B cell (primary cell): Measurements from ENCODE around the gene TCF7L2. TPM values are rescaled to one million over a fixed set of nuclear protein-coding genes. Genes with fewer than 3 reads are reported as not detected.

Experiments used
- ATAC-seq: fragments of 200-7000 bp; cut with Tn5 transposase; one replicate; pipeline ENCODE4 v1.10.0; 2021; ENCODE audit warnings: low read depth, mild to moderate bottlenecking, moderate number of reproducible peaks, moderate library complexity
- CTCF ChIA-PET: fragments of 350-600 bp; sonication (Branson Sonifier 250); formaldehyde crosslinking; loops from one replicate; lab custom pipeline; 2021; ENCODE audit warnings: antibody characterized with exemption, inconsistent platforms; lab: Charles Lee
- POLR2A ChIA-PET: fragments of 350-600 bp; sonication (Branson Sonifier 250); formaldehyde crosslinking; loops from one replicate; lab custom pipeline; 2021; ENCODE audit warnings: antibody characterized with exemption; lab: Charles Lee
- DNase-seq: peaks from one replicate; pipeline ENCODE4 v3.0.0; 2013
- H2AFZ ChIP-seq: 2 replicates; pipeline ENCODE4 v1.6.1; 2012; ENCODE audit warnings: mild to moderate bottlenecking, low read depth, low read length; ENCODE audit not compliant: insufficient read depth, poor library complexity, severe bottlenecking
- H3K27ac ChIP-seq, 2 donors: 1 replicate in 1 of 2; 2 replicates in 1 of 2; pipeline ENCODE4 v1.5.1; 2012 to 2013; ENCODE audit warnings: low read length in 2 of 2, mild to moderate bottlenecking in 2 of 2, moderate library complexity in 1 of 2
- H3K27me3 ChIP-seq, 4 experiments: fragments of 200-600 bp in 1 of 4; sonication (generic) in 1 of 4; replicated peaks in 1 of 4; 1 replicate in 2 of 4; 2 replicates in 2 of 4; pipeline versions ENCODE4 v1.6.1 to v1.7.0; 2013 to 2016; ENCODE audit warnings: low read length in 3 of 4, mild to moderate bottlenecking in 2 of 4, mixed read lengths in 1 of 4, moderate library complexity in 1 of 4; ENCODE audit not compliant: insufficient read depth in 4 of 4, control insufficient read depth in 3 of 4; ENCODE audit errors: control extremely low read depth in 1 of 4
- H3K36me3 ChIP-seq, 2 experiments: replicated peaks in 1 of 2; 1 replicate in 1 of 2; 2 replicates in 1 of 2; pipeline versions ENCODE4 v1.6.1 to v1.7.1; 2013; ENCODE audit warnings: low read length in 1 of 2; ENCODE audit not compliant: insufficient read depth in 2 of 2, control insufficient read depth in 1 of 2; ENCODE audit errors: control extremely low read depth in 1 of 2, extremely low read depth in 1 of 2
- H3K4me1 ChIP-seq, 2 donors: fragments of 200-600 bp in 1 of 2; sonication (generic) in 1 of 2; 1 replicate in 1 of 2; 2 replicates in 1 of 2; pipeline versions ENCODE4 v1.5.1 to v1.6.1; 2013 to 2017; ENCODE audit warnings: low read length in 2 of 2; ENCODE audit not compliant: control insufficient read depth in 2 of 2, insufficient read depth in 2 of 2
- H3K4me2 ChIP-seq: replicated peaks from 2 replicates; pipeline ENCODE3; 2012; ENCODE audit warnings: mild to moderate bottlenecking, low read depth, low read length; ENCODE audit not compliant: poor library complexity, severe bottlenecking
- H3K4me3 ChIP-seq, 5 experiments: fragments of 200-600 bp in 1 of 5; sonication (generic) in 1 of 5; 1 replicate in 3 of 5; 2 replicates in 2 of 5; pipeline versions ENCODE4 v1.5.1 to v1.7.0; 2011 to 2016; ENCODE audit warnings: low read length in 4 of 5, mild to moderate bottlenecking in 4 of 5, low read depth in 2 of 5, control low read depth in 1 of 5, moderate library complexity in 1 of 5; ENCODE audit not compliant: insufficient read depth in 1 of 5; ENCODE audit errors: control extremely low read depth in 1 of 5, extremely low read depth in 1 of 5
- H3K79me2 ChIP-seq: fragments of 200-600 bp; sonication (generic); one replicate; pipeline ENCODE4 v1.6.0; 2016; ENCODE audit warnings: low read length; ENCODE audit not compliant: control insufficient read depth, insufficient read depth
- H3K9ac ChIP-seq: fragments of 200-600 bp; sonication (generic); 2 replicates; pipeline ENCODE4 v1.6.1; 2017; ENCODE audit warnings: mild to moderate bottlenecking, low read length, moderate library complexity
- H3K9me3 ChIP-seq, 3 donors: one replicate each; pipeline versions ENCODE4 v1.6.1 to v1.7.1; 2013; ENCODE audit warnings: low read length in 2 of 3; ENCODE audit not compliant: control insufficient read depth in 2 of 3, insufficient read depth in 1 of 3; ENCODE audit errors: control extremely low read depth in 1 of 3
- H4K20me1 ChIP-seq: 2 replicates; pipeline ENCODE4 v1.6.0; 2012; ENCODE audit warnings: mild to moderate bottlenecking, low read length; ENCODE audit not compliant: insufficient read depth, control insufficient read depth, poor library complexity, severe bottlenecking
- H3K27ac Mint-ChIP-seq: one replicate; pipeline ENCODE4 v1.8.0; 2021; ENCODE audit warnings: mixed read lengths
- H3K27me3 Mint-ChIP-seq: one replicate; pipeline ENCODE4 v1.8.0; 2021; ENCODE audit warnings: mixed read lengths
- H3K4me1 Mint-ChIP-seq: one replicate; pipeline ENCODE4 v1.8.0; 2021; ENCODE audit warnings: mixed read lengths
- H3K4me3 Mint-ChIP-seq: one replicate; pipeline ENCODE4 v1.8.0; 2021; ENCODE audit warnings: mixed read lengths
- H3K9me3 Mint-ChIP-seq: one replicate; pipeline ENCODE4 v1.8.0; 2022; ENCODE audit warnings: mixed read lengths; ENCODE audit not compliant: insufficient read depth
- EZH2 ChIP-seq: IDR thresholded peaks from 2 replicates; pipeline ENCODE4 v1.6.1; 2012; ENCODE audit warnings: borderline replicate concordance, low read depth, mild to moderate bottlenecking, moderate library complexity, low read length; ENCODE audit not compliant: insufficient read depth, poor library complexity, severe bottlenecking
- WGBS: methylation state at CpG from one replicate; pipeline ENCODE4 v1.1.5; 2013; ENCODE audit warnings: missing lambda C conversion rate; ENCODE audit not compliant: insufficient coverage; 5-methylcytosine and 5-hydroxymethylcytosine counted together
- intact Hi-C: fragments of 100-400 bp; cut with micrococcal nuclease; formaldehyde crosslinking; loops from one replicate; pipeline ENCODE4 v1.10.0; 2022
- polyA plus RNA-seq: library from polyadenylated mRNA; depleted of rRNA; stranded (reverse); fragments of >200 nt; gene quantifications from 2 replicates; pipeline ENCODE4 v1.2.3, GENCODE V29; 2012
- total RNA-seq, 2 donors: library from RNA; stranded (reverse); fragments of 120-200 nt in 1 of 2; gene quantifications; 1 replicate in 1 of 2; 2 replicates in 1 of 2; pipeline versions ENCODE4 v1.2.3 to v1.2.4, GENCODE V29; 2013 to 2022
- TF ChIP-seq, protein P1 (sequence below): fragments of 200-600 bp; IDR thresholded peaks from one replicate; pipeline ENCODE4 v1.8.0; 2022; ENCODE audit warnings: antibody characterized with exemption, mild to moderate bottlenecking

Gene TCF7L2
- total and polyA plus RNA-seq, 2 donors (not counting 1 experiment from before 2014, with no cell fraction given), result 0.48 to 1.1 TPM

DNA sequence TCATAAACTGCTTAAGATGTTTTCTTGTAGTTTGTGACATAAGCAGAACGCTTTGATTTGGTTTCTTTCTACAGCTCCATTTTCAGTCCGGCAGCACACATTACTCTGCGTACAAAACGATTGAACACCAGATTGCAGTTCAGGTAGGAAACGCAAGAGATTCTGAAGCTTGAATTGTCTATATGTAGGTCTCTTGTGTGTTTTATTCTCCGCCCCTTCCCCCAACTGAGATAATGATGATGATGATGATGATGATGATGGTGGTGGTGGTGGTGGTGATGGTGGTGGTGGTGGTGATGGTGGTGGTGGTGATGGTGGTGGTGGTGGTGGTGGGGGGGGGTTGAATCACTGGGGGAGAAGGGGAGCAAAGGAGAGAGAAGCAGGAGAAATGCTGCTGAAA is 14.4 kb downstream of the TCF7L2 start:
- intact Hi-C loops, result no loop called here
- no peak overlapping the region for H3K27ac ChIP-seq
- CTCF ChIA-PET, result no interaction called here
- no peak overlapping the region for H2AFZ ChIP-seq
- Mint-ChIP-seq H3K4me1 (peaks cover 7% of the 10 kb centered on the region), H3K27ac (no peak overlapping the region), H3K27me3 (peaks cover 59% of the 10 kb centered on the region), H3K9me3 (no peaks in the 10 kb centered on the region), H3K4me3 (no peak overlapping the region)
- no peaks in the 10 kb centered on the region for H4K20me1 ChIP-seq
- no peaks in the 10 kb centered on the region for H3K4me1 ChIP-seq
- ATAC-seq (no peak), DNase-seq (no peak)
- no peaks in the 10 kb centered on the region for H3K79me2 ChIP-seq
- H3K9me3 ChIP-seq, result peaks cover 0 to 4% (median 2%) of the 10 kb centered on the region in 3 donors
- no peak overlapping the region for H3K4me2 ChIP-seq
- TF ChIP-seq, protein P1, sequence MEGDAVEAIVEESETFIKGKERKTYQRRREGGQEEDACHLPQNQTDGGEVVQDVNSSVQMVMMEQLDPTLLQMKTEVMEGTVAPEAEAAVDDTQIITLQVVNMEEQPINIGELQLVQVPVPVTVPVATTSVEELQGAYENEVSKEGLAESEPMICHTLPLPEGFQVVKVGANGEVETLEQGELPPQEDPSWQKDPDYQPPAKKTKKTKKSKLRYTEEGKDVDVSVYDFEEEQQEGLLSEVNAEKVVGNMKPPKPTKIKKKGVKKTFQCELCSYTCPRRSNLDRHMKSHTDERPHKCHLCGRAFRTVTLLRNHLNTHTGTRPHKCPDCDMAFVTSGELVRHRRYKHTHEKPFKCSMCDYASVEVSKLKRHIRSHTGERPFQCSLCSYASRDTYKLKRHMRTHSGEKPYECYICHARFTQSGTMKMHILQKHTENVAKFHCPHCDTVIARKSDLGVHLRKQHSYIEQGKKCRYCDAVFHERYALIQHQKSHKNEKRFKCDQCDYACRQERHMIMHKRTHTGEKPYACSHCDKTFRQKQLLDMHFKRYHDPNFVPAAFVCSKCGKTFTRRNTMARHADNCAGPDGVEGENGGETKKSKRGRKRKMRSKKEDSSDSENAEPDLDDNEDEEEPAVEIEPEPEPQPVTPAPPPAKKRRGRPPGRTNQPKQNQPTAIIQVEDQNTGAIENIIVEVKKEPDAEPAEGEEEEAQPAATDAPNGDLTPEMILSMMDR, result no peak
- TF ChIP-seq EZH2, result no peak
- H3K4me3 ChIP-seq, result no peak overlapping the region
- H3K27me3 ChIP-seq, result peaks cover 0 to 17% (median 11%) of the 10 kb centered on the region in 4 experiments
- no CpG with 5 or more reads among the region's 6 CpGs for WGBS
- H3K9ac ChIP-seq, result no peak overlapping the region
- POLR2A ChIA-PET, result no interaction called here
- H3K36me3 ChIP-seq, result no peaks in the 10 kb centered on the region

DNA sequence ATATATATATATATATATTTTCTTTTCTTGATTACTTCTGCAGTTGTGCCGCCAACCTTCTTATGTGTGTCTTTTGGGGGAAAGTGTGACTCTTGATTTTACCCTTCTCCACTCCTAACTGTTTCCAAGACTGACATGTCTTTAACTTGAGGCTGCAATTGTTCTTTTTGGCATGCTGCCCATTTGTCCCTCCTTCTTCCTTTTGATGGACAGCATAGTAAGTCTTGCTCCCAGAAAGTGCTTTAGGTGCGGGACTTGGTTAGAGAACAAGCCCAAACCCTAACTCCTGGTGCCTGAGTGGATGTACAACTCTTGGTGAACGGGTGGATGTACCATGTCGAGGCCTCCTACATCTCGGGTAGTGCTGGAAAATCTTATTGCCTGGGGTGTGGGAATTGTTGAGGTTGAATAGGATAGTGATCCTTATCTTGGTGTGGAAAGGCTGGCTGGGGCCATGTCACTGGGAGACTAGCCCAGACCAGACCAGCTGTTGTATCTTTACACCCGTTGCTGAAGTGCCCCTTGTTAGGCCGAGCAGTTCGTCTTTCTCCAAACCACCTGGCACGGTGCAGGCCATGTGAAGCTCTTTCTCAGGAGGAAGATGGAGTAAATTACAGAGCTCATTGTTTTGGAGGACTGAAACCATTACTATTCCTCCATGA is 16.3 kb downstream of the TCF7L2 start:
- Histone ChIP-seq H3K4me1 (no peaks in the 10 kb centered on the region), H3K27ac (no peak overlapping the region), H2AFZ (no peak overlapping the region), H4K20me1 (no peaks in the 10 kb centered on the region), H3K79me2 (no peaks in the 10 kb centered on the region), H3K4me2 (no peak overlapping the region), H3K4me3 (no peak overlapping the region), H3K27me3 (peaks cover 0 to 19% (median 17%) of the 10 kb centered on the region in 4 experiments), H3K36me3 (no peaks in the 10 kb centered on the region), H3K9me3 (peaks cover 0 to 4% (median 3%) of the 10 kb centered on the region in 3 donors), H3K9ac (no peak overlapping the region)
- no peak for ATAC-seq
- Mint-ChIP-seq H3K27ac (no peak overlapping the region), H3K9me3 (no peaks in the 10 kb centered on the region), H3K4me1 (peaks cover 5% of the 10 kb centered on the region), H3K27me3 (peaks cover 62% of the 10 kb centered on the region), H3K4me3 (no peak overlapping the region)
- ChIA-PET CTCF (no interaction called here), POLR2A (no interaction called here)
- TF ChIP-seq EZH2, result no peak
- TF ChIP-seq, protein P1, result no peak
- intact Hi-C loops, result no loop called here
- 97% methylated on average over 7 of the region's 9 CpGs for WGBS
- no peak for DNase-seq
